Activated naive CD4-positive, alpha-beta T cell treated with anti-CD3 and anti-CD28 coated beads, Interleukin-2, amount 50 U/mL, for 72 hours (primary cell): ENCODE results near the gene CDA. TPM values are rescaled to one million over a fixed set of nuclear protein-coding genes. Genes with fewer than 3 reads are reported as not detected.

Experiments used
- ATAC-seq, 2 donors: fragments of 150-1000 bp; cut with Tn5 transposase; 2 replicates each; pipeline ENCODE4 v1.10.0; 2021; ENCODE audit warnings: mild to moderate bottlenecking in 2 of 2, moderate library complexity in 2 of 2
- DNase-seq, 2 donors: peaks; one replicate each; pipeline ENCODE4 v3.0.0; 2021 to 2022; ENCODE audit warnings: low spot score in 2 of 2
- H3K27ac Mint-ChIP-seq, 2 donors: one replicate each; pipeline ENCODE4 v1.8.0; 2022; ENCODE audit warnings: mild to moderate bottlenecking in 2 of 2, mixed read lengths in 2 of 2
- H3K36me3 Mint-ChIP-seq, 2 donors: one replicate each; pipeline ENCODE4 v1.8.0; 2022; ENCODE audit warnings: mixed read lengths in 2 of 2
- H3K9me3 Mint-ChIP-seq, 2 donors: one replicate each; pipeline ENCODE4 v1.8.0; 2022; ENCODE audit warnings: mixed read lengths in 2 of 2
- total RNA-seq, 2 donors: library from RNA; stranded (reverse); gene quantifications; one replicate each; pipeline ENCODE4 v1.2.3, GENCODE V29; 2022

Gene CDA
- total RNA-seq, 2 donors from 2014 or later: not detected

GRCh38 chr1:20626098-20626427, 37.2 kb downstream of the CDA start:
- Mint-ChIP-seq H3K36me3 (no peaks in the 10 kb centered on the region), H3K9me3 (peaks cover 0 to 9% of the 10 kb centered on the region in 2 donors), H3K27ac (no peak overlapping the region)
- DNase-seq: no peak
- no peak for ATAC-seq

- no peaks in the 10 kb centered on the region for H3K36me3 Mint-ChIP-seq
- H3K27ac Mint-ChIP-seq: no peak overlapping the region
- DNase-seq (no peak), ATAC-seq (no peak)
- H3K9me3 Mint-ChIP-seq: peaks cover 0 to 9% of the 10 kb centered on the region in 2 donors
These were observed 37.6 kb downstream of the CDA start for GRCh38 chr1:20626524-20626923.

- no peaks in the 10 kb centered on the region for H3K36me3 Mint-ChIP-seq
- DNase-seq (no peak), ATAC-seq (no peak)
- H3K27ac Mint-ChIP-seq: no peak overlapping the region
- peaks cover 0 to 9% of the 10 kb centered on the region in 2 donors for H3K9me3 Mint-ChIP-seq
These were observed 41.8 kb downstream of the CDA start for GRCh38 chr1:20630729-20631128.

- no peak for ATAC-seq
- Mint-ChIP-seq H3K36me3 (no peaks in the 10 kb centered on the region), H3K9me3 (peaks cover 0 to 9% of the 10 kb centered on the region in 2 donors), H3K27ac (peak overlapping the region in 1 of 2 donors; percentile 26)
- DNase-seq: no peak
These were observed 43.5 kb downstream of the CDA start for GRCh38 chr1:20632386-20632785.

GRCh38 chr1:20633190-20634064, 44.5 kb downstream of the CDA start, which contains the start of gene PINK1:
Gene PINK1 (plus strand): TSS chr1:20633458. CDS start chr1:20633549, 91 bp downstream.
- ATAC-seq (peak; percentile 84 to 92), DNase-seq (peak; percentile 89 to 99)
- Mint-ChIP-seq H3K9me3 (peaks cover 0 to 4% of the 10 kb centered on the region in 2 donors), H3K27ac (peak within 1 kb of the TSS; percentile 75 to 82), H3K36me3 (no peaks in the 10 kb centered on the region)

- peak overlapping the region; percentile 75 to 82 for H3K27ac Mint-ChIP-seq
- peak in 1 of 2 donors; percentile 18 for DNase-seq
- peaks cover 0 to 1% of the 10 kb centered on the region in 2 donors for H3K9me3 Mint-ChIP-seq
- peak; percentile 28 to 30 for ATAC-seq
- H3K36me3 Mint-ChIP-seq: no peaks in the 10 kb centered on the region
These were observed 45.2 kb downstream of the CDA start for GRCh38 chr1:20634065-20634593.

- H3K27ac Mint-ChIP-seq: peak overlapping the region in 1 of 2 donors; percentile 75
- ATAC-seq: peak; percentile 56 to 65
These were observed 45.7 kb downstream of the CDA start for GRCh38 chr1:20634594-20635084.

GRCh38 chr1:20636785-20637347, 48.0 kb downstream of the CDA start:
- ATAC-seq (no peak), DNase-seq (no peak)
- Mint-ChIP-seq H3K9me3 (no peaks in the 10 kb centered on the region), H3K27ac (no peak overlapping the region), H3K36me3 (no peaks in the 10 kb centered on the region)

More at GRCh38 chr1:20634594-20635084, 45.7 kb downstream of the CDA start:
- no peaks in the 10 kb centered on the region for H3K9me3 Mint-ChIP-seq
- H3K36me3 Mint-ChIP-seq: no peaks in the 10 kb centered on the region
- no peak for DNase-seq

GRCh38 chr1:20640183-20640597, 51.3 kb downstream of the CDA start:
- DNase-seq: peak in 1 of 2 donors; percentile 71
- H3K36me3 Mint-ChIP-seq: no peaks in the 10 kb centered on the region
- ATAC-seq: peak; percentile 77
- H3K27ac Mint-ChIP-seq: no peak overlapping the region
- H3K9me3 Mint-ChIP-seq: no peaks in the 10 kb centered on the region

GRCh38 chr1:20641975-20642374, 53.1 kb downstream of the CDA start:
- Mint-ChIP-seq H3K9me3 (no peaks in the 10 kb centered on the region), H3K27ac (no peak overlapping the region), H3K36me3 (no peaks in the 10 kb centered on the region)
- no peak for ATAC-seq
- no peak for DNase-seq

GRCh38 chr1:20643080-20643479, 54.2 kb downstream of the CDA start:
- Mint-ChIP-seq H3K27ac (no peak overlapping the region), H3K36me3 (no peaks in the 10 kb centered on the region), H3K9me3 (no peaks in the 10 kb centered on the region)
- no peak for ATAC-seq
- DNase-seq: no peak

GRCh38 chr1:20644416-20644815, 55.5 kb downstream of the CDA start:
- ATAC-seq: no peak
- no peaks in the 10 kb centered on the region for H3K9me3 Mint-ChIP-seq
- H3K36me3 Mint-ChIP-seq: peaks cover 0 to 7% of the 10 kb centered on the region in 2 donors
- no peak overlapping the region for H3K27ac Mint-ChIP-seq
- DNase-seq: no peak

GRCh38 chr1:20645414-20645813, 56.5 kb downstream of the CDA start:
- Mint-ChIP-seq H3K27ac (no peak overlapping the region), H3K9me3 (no peaks in the 10 kb centered on the region), H3K36me3 (peaks cover 0 to 8% of the 10 kb centered on the region in 2 donors)
- DNase-seq (no peak), ATAC-seq (no peak)

GRCh38 chr1:20648438-20648837, 59.5 kb downstream of the CDA start:
- DNase-seq (no peak), ATAC-seq (no peak)
- no peak overlapping the region for H3K27ac Mint-ChIP-seq
- H3K9me3 Mint-ChIP-seq: no peaks in the 10 kb centered on the region
- H3K36me3 Mint-ChIP-seq: peaks cover 0 to 12% of the 10 kb centered on the region in 2 donors

- Mint-ChIP-seq H3K9me3 (no peaks in the 10 kb centered on the region), H3K27ac (peak overlapping the region; percentile 27 to 65), H3K36me3 (peaks cover 0 to 13% of the 10 kb centered on the region in 2 donors)
- DNase-seq: no peak
- peak in 1 of 2 donors; percentile 21 for ATAC-seq
These were observed 60.0 kb downstream of the CDA start for GRCh38 chr1:20648946-20649345.

- DNase-seq: no peak
- peaks cover 10 to 13% of the 10 kb centered on the region in 2 donors for H3K36me3 Mint-ChIP-seq
These were observed 63.4 kb downstream of the CDA start for GRCh38 chr1:20652300-20652699.

GRCh38 chr1:20654104-20654690, 65.3 kb downstream of the CDA start:
- Mint-ChIP-seq H3K36me3 (peaks cover 11 to 14% of the 10 kb centered on the region in 2 donors), H3K9me3 (no peaks in the 10 kb centered on the region), H3K27ac (no peak overlapping the region)
- ATAC-seq (no peak), DNase-seq (no peak)

More at GRCh38 chr1:20652300-20652699, 63.4 kb downstream of the CDA start:
- ATAC-seq: no peak
- no peaks in the 10 kb centered on the region for H3K9me3 Mint-ChIP-seq
- H3K27ac Mint-ChIP-seq: no peak overlapping the region
